Activated CD4-positive, alpha-beta T cell treated with anti-CD3 and anti-CD28 coated beads, Interleukin-2, amount 50 U/mL, for 1 hour (primary cell): ENCODE measurements around the gene PRB3.

Experiments used
- DNase-seq: peaks from one replicate; pipeline ENCODE4 v3.0.0-alpha.2; 2020

PRB3 gene

DNA sequence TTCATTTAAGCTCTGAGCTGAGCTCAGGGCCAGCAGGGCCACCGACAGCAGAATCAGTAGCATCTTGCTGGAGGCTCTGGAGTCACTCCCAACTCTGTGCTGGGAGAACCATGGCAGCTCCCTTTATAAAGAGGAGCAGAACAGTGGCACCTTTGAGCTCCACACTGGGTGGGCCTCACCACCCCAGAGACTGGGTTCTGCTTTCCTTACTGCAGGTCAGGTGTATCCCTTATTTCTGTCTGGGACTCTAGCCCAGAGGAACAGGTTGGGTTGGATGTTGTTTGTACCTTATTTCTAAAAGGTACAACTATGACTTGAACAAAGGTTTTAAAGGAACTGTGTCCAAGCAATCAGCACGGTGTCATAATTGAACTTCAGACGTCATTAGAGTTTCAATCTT lies at the start of gene PRB3:
PRB3 (minus strand) TSS at position 101 of the 400 bp plus-strand sequence; CDS start at position 63, 38 bp downstream.
- no peak for DNase-seq

DNA sequence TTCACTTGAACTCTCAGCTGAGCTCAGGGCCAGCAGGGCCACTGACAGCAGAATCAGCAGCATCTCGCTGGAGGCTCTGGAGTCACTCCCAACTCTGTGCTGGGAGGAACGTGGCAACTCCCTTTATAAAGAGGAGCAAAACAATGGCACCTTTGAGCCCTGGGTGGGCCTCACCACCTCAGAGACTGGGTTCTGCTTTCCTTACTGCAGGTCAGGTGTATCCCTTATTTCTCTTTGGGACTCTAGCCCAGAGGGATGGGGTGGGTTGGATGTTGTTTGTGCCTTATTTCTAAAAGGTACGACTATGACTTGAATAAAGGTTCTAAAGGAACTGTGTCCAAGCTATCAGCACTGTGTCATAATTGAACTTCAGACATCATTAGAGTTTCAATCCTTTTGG lies 40.8 kb upstream of the PRB3 start, which contains the start of gene PRB4:
PRB4 (minus strand) TSS at position 101 of the 400 bp plus-strand sequence; CDS start at position 63, 38 bp downstream.
- no peak for DNase-seq

DNA sequence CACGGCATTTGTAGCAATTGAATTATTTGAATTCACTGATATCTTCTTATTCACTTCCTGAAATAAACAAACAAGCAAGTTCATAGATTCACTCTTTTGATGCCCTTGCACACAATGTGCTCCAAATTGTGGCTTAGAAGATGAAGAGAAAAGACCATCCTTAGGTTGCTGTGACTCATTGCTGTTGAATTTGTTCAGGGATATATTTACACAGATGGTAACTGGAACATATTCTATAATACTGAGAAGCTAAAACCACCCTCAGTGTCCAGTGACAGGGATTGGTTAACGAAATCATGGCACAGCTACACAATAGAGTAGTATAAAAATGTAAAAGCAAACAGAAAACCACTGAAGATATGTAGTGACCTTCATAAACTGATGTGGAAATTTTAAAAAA lies 37.6 kb upstream of the PRB3 start:
- DNase-seq, result no peak

DNA sequence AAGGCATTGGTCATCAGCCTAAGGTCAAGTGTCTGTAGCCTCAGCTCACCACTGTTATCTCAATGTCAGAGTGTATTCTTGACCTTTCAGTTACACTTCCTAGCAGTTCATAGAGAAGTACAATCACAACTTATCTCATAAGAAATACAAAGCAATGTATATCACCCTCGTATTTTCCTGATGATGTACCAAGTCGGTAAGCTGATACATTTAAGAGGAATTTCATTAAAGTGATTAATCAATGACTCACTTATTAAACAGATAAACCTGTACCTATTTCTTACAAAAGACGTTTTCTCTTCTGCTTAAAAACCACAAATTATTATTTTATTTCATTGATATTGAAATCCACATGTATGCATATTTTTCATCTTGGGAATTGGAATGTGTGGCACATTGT lies 3.9 kb upstream of the PRB3 start:
- no peak for DNase-seq

DNA sequence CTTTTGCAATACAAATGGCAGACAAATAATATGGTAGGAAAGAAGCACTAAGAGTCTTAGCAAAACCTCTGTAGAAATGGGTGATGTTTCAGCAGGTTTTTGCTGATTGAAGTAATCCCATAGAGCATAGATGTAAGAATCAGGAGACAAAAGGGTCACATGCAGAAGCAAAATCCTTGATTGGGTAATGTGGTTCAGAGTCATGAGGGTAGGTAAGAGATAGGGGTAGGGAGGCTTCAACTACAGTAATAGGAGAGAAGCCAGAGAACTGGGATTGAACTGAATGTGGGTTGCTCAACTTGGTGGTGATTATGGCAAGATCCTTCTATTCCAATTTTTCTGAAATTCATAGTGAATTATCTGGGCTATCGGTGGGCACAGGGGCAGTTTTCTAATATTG lies 5.0 kb downstream of the PRB3 start:
- no peak for DNase-seq

DNA sequence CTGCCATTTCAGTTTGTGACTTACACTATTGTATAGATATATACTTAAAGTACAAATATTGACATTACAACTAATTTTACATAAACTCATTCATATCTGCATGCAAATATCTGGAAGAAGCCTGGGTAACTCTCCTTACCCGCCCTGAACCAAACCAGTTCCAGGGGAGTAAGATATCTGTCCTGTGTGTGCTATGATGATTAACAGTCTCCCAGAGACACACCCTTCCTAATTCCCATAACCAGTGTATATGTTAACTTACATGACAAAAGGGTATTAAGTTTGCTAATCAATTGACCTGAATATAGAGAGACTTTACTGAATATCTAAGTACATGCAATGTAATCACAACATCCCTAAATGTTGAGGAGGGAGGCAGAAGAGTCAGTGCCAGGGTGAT lies 23.0 kb downstream of the PRB3 start:
- DNase-seq, result no peak

DNA sequence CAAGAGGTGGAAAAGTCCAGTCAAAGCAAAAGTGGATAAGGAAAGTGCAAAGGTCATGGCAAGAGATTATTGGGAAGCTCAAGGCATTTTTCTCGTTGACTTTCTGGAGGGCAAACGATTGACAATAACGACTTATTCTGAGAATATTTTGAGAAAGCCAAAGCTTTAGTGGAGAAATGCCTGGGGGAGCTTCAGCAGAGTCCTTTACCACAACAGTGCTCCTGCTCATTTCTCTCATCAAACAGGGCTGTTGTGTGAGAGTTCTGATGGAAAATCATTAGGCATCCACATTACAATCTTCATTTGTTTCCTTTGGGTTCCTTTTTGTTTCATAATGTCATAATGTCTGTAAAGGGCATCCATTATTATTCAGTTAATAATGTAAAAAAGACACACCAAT lies 26.9 kb downstream of the PRB3 start:
- DNase-seq, result no peak

DNA sequence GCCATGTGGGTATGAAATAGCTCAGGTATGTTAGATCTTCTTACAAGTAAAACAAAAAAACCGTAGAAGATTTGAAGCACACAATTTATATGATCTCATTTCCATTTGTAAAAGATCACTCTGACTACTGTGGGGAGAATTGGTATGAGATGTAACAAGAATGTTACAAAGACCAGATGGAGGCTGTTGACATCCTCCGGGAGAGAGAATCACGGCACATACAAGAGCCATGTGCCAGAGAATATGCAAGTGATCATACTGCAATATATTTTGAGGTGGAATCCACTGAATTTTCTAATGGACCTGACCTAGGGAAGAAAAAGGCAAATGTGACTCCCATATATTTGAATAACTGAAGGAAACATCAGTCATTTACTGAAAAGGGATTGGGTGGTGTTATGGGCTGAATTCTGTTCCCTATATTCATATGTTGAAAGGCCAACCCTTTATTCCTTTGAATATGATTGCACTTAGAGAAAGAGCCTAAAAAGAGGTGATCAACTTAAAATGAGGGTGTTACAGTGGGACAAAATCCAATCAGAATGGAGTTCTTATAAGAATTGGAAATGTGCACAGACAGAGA lies 29.1 kb downstream of the PRB3 start:
- no peak for DNase-seq

DNA sequence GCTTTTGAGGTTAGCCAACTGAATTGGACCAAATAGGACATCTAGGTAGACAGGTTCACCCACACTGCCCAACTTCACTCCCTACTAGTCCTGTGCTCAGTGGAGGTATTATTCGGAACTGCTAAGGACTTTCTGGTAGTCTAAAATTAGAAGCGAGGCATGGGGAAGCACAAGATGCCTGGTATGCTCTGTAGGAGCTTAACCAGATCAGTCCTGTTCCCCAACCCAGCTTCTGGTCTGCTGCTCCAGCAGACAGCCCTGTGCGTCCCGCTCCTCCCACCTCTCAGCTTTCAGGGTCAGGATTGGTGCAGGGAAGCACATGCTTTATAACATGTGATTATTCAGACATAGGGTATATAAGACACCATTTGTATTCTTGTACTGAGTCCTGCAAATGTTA lies 31.2 kb downstream of the PRB3 start:
- DNase-seq, result no peak

DNA sequence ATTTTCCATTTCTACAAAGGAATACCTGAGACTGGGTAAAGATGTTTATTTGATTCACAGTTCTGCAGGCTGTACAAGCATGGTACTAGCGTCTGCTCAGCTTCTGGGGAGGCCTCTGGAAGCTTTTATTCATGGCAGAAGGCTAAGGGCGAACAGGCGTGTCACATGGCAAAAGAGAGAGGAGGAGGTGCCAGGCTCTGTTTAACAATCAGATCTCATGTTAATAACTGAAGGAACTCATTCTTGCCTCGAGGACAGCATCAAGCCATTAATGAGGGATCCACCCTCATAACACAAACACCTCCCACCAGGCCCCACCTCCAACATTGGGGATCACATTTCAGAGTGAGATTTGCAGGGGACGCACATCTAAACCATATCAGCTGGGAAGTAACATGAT lies 36.0 kb downstream of the PRB3 start:
- no peak for DNase-seq

DNA sequence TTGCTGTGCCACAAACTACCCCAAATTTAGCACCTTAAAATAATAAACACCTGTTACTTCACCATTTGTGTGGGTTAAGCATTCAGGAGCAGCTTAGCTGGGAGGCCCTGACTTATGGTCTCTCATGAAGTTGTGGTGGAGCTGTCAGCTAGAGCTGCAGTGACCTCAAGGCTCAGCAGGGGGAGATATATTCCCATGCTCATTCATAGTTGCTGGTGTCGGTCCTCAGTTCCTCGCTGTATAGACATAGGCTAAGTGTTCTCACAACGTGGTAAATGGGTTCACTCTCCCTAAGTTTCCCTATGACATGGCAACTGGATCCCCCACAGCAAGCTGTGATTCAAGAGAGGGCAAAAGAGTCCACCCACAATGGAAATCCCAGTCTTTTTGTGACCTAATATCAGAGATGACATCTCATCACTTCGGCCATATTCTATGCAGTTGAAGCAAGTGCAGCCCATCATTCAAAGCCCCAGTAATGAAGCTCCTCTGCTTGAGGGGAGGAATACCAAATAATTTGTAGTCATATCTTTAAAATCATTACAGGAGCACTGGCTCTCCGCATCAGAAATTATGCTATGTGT lies 41.1 kb downstream of the PRB3 start:
- DNase-seq, result peak; percentile 1

DNA sequence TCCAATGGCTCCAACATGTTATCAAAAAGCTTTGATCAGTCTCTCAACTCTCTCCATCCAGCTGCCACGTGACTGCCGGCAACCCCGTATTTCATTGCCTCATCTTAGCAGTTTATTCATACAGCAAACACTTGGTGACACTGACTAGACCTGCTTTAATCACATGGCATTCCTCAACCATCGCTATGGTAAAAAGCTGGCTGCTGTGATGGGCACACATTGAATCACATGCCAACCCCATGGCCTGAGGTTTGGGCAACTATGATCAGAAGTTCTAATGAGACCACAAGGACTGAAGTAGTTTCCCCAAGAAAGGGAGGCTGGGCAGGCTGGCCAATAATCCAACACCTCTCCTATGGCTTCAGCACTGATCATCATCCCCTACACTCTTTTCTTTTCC lies 42.1 kb downstream of the PRB3 start:
- DNase-seq, result no peak
